GM23248 (cell line): ENCODE data around the gene KY.

Source experiments
- EZH2 ChIP-seq: fragments of 200-600 bp; sonication (generic); IDR thresholded peaks from 2 replicates; pipeline ENCODE4 v1.6.1; 2018; ENCODE audit warnings: antibody characterized with exemption, mild to moderate bottlenecking; ENCODE audit not compliant: insufficient read depth, poor library complexity, severe bottlenecking
- EZH2phosphoT487 ChIP-seq: fragments of 200-600 bp; sonication (generic); IDR thresholded peaks from 2 replicates; pipeline ENCODE4 v1.6.1; 2018; ENCODE audit warnings: antibody characterized with exemption, moderate library complexity, mild to moderate bottlenecking, low read depth; ENCODE audit not compliant: insufficient read depth

DNA sequence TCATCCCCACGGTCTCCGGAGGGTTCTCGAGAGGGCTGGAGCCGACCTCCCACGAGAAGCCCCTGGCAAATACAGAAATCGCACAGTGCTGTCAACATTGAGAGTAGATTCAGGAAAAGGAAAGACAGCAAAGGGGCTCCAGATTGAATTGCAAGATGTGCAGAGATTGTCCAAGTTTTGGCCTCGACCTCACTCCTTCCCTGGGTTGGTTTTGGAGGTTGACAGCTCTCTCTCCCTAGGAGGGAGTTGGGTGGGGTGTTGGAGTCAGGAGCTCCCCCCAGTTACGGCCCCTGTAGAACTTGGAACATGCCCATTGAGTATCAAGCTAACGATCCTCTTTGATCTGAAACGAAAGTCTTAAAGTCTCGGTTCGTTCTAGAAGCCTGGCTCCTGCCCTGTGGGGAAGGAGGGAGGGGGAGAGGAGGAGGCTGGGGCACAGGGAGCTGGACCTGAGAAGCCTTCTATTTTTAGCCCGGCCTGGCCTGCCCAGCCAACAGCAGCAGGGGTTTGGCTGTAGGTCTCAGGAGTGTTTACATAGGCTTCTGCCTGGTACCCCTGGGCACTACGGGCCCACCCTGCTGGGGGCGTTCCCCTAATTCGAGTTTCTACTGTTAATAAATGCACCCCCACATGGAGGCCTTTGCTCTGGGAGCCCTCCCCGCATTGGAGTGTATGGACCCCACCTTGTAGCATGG lies 672 bp upstream of the KY start:
- TF ChIP-seq EZH2 (no peak), EZH2phosphoT487 (no peak)
